CD8-positive, alpha-beta memory T cell (primary cell): ENCODE measurements around the gene CREB5. TPM values are rescaled to one million over a fixed set of nuclear protein-coding genes. Genes with fewer than 3 reads are reported as not detected.
A peak's percentile ranks its signal among the peaks of the same experiment; 100 is the strongest.

Experiments
- CTCF ChIA-PET: fragments of 350-600 bp; sonication (Branson Sonifier 250); formaldehyde crosslinking; loops from one replicate; lab custom pipeline; 2021; ENCODE audit warnings: antibody characterized with exemption; lab: Charles Lee
- POLR2A ChIA-PET: fragments of 350-600 bp; sonication (Branson Sonifier 250); formaldehyde crosslinking; loops from one replicate; lab custom pipeline; 2021; ENCODE audit warnings: antibody characterized with exemption; lab: Charles Lee
- DNase-seq, 5 donors: peaks; one replicate each; pipeline versions ENCODE4 v3.0.0 to v3.0.0-alpha.2; 2020 to 2022; ENCODE audit warnings: mixed read lengths in 1 of 5
- H3K27ac ChIP-seq: one replicate; pipeline ENCODE4 v1.7.0; 2013; ENCODE audit warnings: low read depth, mild to moderate bottlenecking, low read length, moderate library complexity
- H3K27me3 ChIP-seq: 2 replicates; pipeline ENCODE4 v1.7.0; 2013; ENCODE audit warnings: low read length, mild to moderate bottlenecking; ENCODE audit not compliant: insufficient read depth, poor library complexity, severe bottlenecking
- H3K36me3 ChIP-seq: 2 replicates; pipeline ENCODE4 v1.7.0; 2013; ENCODE audit warnings: mild to moderate bottlenecking, low read length, moderate library complexity; ENCODE audit not compliant: insufficient read depth
- H3K4me1 ChIP-seq: 2 replicates; pipeline ENCODE4 v1.7.0; 2013; ENCODE audit warnings: mild to moderate bottlenecking, low read length, moderate library complexity; ENCODE audit not compliant: insufficient read depth
- H3K4me3 ChIP-seq: 2 replicates; pipeline ENCODE4 v1.7.0; 2013; ENCODE audit warnings: mild to moderate bottlenecking, low read length
- H3K9me3 ChIP-seq: 2 replicates; pipeline ENCODE4 v1.7.0; 2013; ENCODE audit warnings: mild to moderate bottlenecking, low read length
- H3K27ac Mint-ChIP-seq, 8 donors: one replicate each; pipeline ENCODE4 v1.8.0; 2020 to 2021; ENCODE audit warnings: mixed read lengths in 8 of 8, mild to moderate bottlenecking in 6 of 8, inconsistent platforms in 3 of 8, moderate library complexity in 3 of 8
- H3K27me3 Mint-ChIP-seq, 2 donors: one replicate each; pipeline ENCODE4 v1.8.0; 2020 to 2021; ENCODE audit warnings: mixed read lengths in 2 of 2, mild to moderate bottlenecking in 1 of 2, moderate library complexity in 1 of 2
- H3K36me3 Mint-ChIP-seq, 3 donors: one replicate each; pipeline ENCODE4 v1.8.0; 2020 to 2021; ENCODE audit warnings: mixed read lengths in 3 of 3, inconsistent platforms in 1 of 3, mild to moderate bottlenecking in 1 of 3
- H3K4me1 Mint-ChIP-seq, 3 donors: one replicate each; pipeline ENCODE4 v1.8.0; 2020 to 2021; ENCODE audit warnings: mixed read lengths in 3 of 3, inconsistent platforms in 1 of 3, mild to moderate bottlenecking in 1 of 3
- H3K4me3 Mint-ChIP-seq, 7 donors: one replicate each; pipeline ENCODE4 v1.8.0; 2020 to 2021; ENCODE audit warnings: mixed read lengths in 7 of 7, mild to moderate bottlenecking in 6 of 7, moderate library complexity in 4 of 7, inconsistent platforms in 2 of 7
- H3K9me3 Mint-ChIP-seq, 5 donors: one replicate each; pipeline ENCODE4 v1.8.0; 2020 to 2022; ENCODE audit warnings: mixed read lengths in 5 of 5, mild to moderate bottlenecking in 3 of 5, moderate library complexity in 2 of 5, inconsistent platforms in 1 of 5
- polyA plus RNA-seq: library from polyadenylated mRNA; unstranded; fragments of 300-500 nt; fragmentation: Illumina TruSeq; gene quantifications from one replicate; pipeline ENCODE4 v1.2.3, GENCODE V29; 2021
- total RNA-seq, 2 experiments: library from RNA; stranded (reverse); gene quantifications; one replicate each; pipeline ENCODE4 v1.2.3, GENCODE V29; 2021

CREB5 gene
- total and polyA plus RNA-seq, 3 experiments from 2014 or later, result not detected

DNA sequence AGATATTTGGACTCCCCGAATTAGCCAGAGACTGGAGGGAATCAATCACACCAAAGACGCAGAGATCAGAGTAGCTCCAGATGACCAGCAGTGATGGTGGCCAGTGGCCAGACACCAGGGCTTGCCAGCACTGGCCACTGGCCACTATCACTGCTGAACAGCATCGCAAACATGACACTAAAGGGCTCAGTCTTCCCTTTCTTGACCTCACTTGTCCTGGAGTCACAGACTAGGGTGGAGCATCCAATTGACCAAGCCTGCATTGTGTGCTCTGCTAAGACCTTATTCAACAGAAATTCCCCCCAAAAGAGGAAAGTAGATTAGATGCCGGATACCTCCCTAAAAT lies 234.7 kb downstream of the CREB5 start:
- Mint-ChIP-seq H3K27ac (no peak overlapping the region), H3K27me3 (peaks cover 0 to 1% of the 10 kb centered on the region in 2 donors), H3K9me3 (no peaks in the 10 kb centered on the region), H3K4me3 (no peak overlapping the region), H3K4me1 (no peaks in the 10 kb centered on the region), H3K36me3 (no peaks in the 10 kb centered on the region)
- Histone ChIP-seq H3K36me3 (no peaks in the 10 kb centered on the region), H3K27me3 (no peaks in the 10 kb centered on the region), H3K9me3 (no peaks in the 10 kb centered on the region), H3K4me1 (no peaks in the 10 kb centered on the region), H3K27ac (no peak overlapping the region), H3K4me3 (no peak overlapping the region)
- ChIA-PET CTCF (no interaction called here), POLR2A (no interaction called here)
- DNase-seq, result no peak

DNA sequence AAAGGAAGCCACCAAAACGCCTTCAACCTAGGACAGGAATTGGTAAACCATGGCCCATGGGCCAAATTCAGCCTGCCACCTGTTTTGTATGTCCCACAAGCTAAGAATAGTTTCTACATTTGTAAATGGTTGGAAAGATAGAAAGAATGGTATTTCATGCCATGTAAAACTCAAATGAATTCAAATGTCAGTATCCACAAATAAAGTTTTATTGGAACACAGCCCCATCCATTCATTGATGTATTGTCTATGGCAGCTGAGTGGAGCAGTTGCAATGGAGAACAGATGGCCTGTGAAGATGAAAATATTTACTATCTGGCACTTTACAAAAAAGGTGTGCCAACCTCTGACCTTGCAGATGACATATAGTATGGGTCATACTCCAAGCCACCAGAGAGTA lies 236.9 kb downstream of the CREB5 start:
- no peaks in the 10 kb centered on the region for H3K36me3 Mint-ChIP-seq
- no peaks in the 10 kb centered on the region for H3K4me1 ChIP-seq

DNA sequence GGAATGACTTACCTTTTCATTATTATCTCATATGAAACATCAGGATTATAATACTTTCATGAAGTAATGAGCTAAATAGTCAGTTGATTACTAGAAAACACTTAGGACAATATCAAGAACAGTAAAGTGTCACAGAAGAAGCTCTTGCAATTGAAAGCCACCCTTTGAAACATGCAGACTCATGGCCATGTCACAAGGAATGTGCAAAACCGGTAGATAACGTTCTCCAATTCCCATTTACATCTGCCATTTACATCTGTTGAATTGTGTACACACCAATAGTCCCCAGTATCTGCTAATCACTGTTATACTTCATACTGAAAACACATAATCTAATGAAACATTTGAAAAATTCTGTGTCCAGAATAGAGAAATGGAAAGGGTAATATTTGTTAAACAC lies 237.5 kb downstream of the CREB5 start:
- Histone ChIP-seq H3K4me3 (no peak overlapping the region), H3K4me1 (no peaks in the 10 kb centered on the region), H3K27ac (no peak overlapping the region), H3K36me3 (no peaks in the 10 kb centered on the region), H3K27me3 (no peaks in the 10 kb centered on the region), H3K9me3 (no peaks in the 10 kb centered on the region)
- H3K36me3 Mint-ChIP-seq, result no peaks in the 10 kb centered on the region
- no peak overlapping the region for H3K27ac Mint-ChIP-seq
- H3K27me3 Mint-ChIP-seq, result no peaks in the 10 kb centered on the region
- no peaks in the 10 kb centered on the region for H3K4me1 Mint-ChIP-seq
- H3K4me3 Mint-ChIP-seq, result no peak overlapping the region
- ChIA-PET POLR2A (no interaction called here), CTCF (no interaction called here)
- no peaks in the 10 kb centered on the region for H3K9me3 Mint-ChIP-seq
- no peak for DNase-seq

More for the DNA sequence above, 236.9 kb downstream of the CREB5 start:
- H3K27me3 Mint-ChIP-seq, result no peaks in the 10 kb centered on the region
- H3K27ac Mint-ChIP-seq, result no peak overlapping the region
- H3K4me1 Mint-ChIP-seq, result no peaks in the 10 kb centered on the region
- H3K27ac ChIP-seq, result no peak overlapping the region
- H3K4me3 ChIP-seq, result no peak overlapping the region
- H3K4me3 Mint-ChIP-seq, result no peak overlapping the region
- H3K9me3 Mint-ChIP-seq, result no peaks in the 10 kb centered on the region
- no peaks in the 10 kb centered on the region for H3K27me3 ChIP-seq
- no peaks in the 10 kb centered on the region for H3K36me3 ChIP-seq
- H3K9me3 ChIP-seq, result no peaks in the 10 kb centered on the region
- POLR2A ChIA-PET, result no interaction called here
- DNase-seq, result no peak
- CTCF ChIA-PET, result no interaction called here

DNA sequence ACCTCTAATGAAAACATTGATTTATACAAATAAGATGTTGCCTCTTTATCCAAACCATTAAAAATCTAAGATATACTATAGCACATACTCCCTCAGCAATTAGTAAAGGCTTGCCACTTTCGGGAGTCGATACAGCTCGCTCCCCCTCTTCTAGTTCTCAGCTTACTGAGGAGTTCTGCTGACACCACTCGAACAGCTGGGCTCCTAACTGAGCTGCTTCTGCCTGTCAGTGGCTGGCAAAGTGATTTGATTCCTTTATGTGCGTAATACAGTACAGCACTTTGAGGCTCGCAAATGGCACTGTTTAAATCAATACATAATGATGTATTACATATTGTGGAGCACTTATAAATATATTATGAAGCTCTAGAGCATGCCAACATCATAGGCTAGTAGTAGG lies 241.8 kb downstream of the CREB5 start:
- Mint-ChIP-seq H3K9me3 (peaks cover 0 to 11% (median 0%) of the 10 kb centered on the region in 5 donors), H3K4me3 (no peak overlapping the region), H3K36me3 (no peaks in the 10 kb centered on the region), H3K4me1 (no peaks in the 10 kb centered on the region), H3K27ac (no peak overlapping the region), H3K27me3 (peaks cover 0 to 3% of the 10 kb centered on the region in 2 donors)
- H3K27ac ChIP-seq, result no peak overlapping the region
- CTCF ChIA-PET, result no interaction called here
- no peaks in the 10 kb centered on the region for H3K27me3 ChIP-seq
- H3K36me3 ChIP-seq, result no peaks in the 10 kb centered on the region
- H3K9me3 ChIP-seq, result no peaks in the 10 kb centered on the region
- POLR2A ChIA-PET, result no interaction called here
- no peaks in the 10 kb centered on the region for H3K4me1 ChIP-seq
- no peak overlapping the region for H3K4me3 ChIP-seq
- DNase-seq, result no peak

DNA sequence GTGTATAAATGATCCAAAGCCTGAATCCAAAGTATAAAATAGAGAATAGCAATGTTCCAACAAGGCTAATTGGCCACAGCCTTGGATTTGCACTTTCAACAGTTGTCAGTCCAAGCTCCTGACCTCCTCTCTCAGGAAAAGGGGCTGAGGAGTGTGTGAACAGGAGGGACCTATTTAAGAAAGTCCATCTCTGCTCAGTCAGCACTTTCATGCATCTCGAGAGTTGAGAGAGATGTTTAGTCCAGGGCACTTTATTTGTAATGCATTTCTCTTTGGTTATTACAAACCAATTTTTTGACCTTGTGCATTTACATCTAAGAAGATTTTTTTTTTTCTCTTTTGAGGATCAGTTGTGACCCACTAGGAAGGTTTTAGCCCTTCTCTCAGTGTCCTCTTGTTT lies 244.2 kb downstream of the CREB5 start:
- no peak overlapping the region for H3K4me3 Mint-ChIP-seq
- H3K4me1 ChIP-seq, result no peaks in the 10 kb centered on the region
- ChIA-PET CTCF (no interaction called here), POLR2A (no interaction called here)
- H3K27ac ChIP-seq, result no peak overlapping the region
- H3K9me3 ChIP-seq, result no peaks in the 10 kb centered on the region
- H3K27me3 ChIP-seq, result no peaks in the 10 kb centered on the region
- H3K27me3 Mint-ChIP-seq, result peaks cover 0 to 3% of the 10 kb centered on the region in 2 donors
- H3K27ac Mint-ChIP-seq, result no peak overlapping the region
- no peak for DNase-seq
- H3K36me3 ChIP-seq, result no peaks in the 10 kb centered on the region
- H3K9me3 Mint-ChIP-seq, result peaks cover 5 to 12% (median 8%) of the 10 kb centered on the region in 5 donors
- no peak overlapping the region for H3K4me3 ChIP-seq
- no peaks in the 10 kb centered on the region for H3K36me3 Mint-ChIP-seq
- peaks cover 0 to 1% (median 0%) of the 10 kb centered on the region in 3 donors for H3K4me1 Mint-ChIP-seq

DNA sequence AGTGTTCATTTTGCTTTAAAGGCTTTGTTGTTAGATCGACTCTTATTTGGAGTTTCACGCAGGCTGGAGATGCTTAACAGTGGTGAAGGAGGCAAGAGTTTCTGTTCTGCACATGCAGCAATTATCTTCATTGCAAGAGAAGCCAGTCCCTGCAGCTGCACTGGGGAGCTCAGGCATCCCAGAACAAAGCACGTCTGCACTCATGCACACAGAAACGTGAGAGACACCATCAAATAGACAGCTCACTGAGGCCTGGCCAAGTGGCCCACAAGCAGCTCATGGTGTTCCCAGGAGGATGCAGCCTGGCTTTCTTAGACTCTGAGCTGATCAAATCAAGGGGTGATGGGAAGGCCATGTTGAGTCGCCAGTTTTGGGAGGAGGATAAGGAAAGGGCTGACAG lies 246.1 kb downstream of the CREB5 start:
- H3K9me3 Mint-ChIP-seq, result peaks cover 5 to 12% (median 8%) of the 10 kb centered on the region in 5 donors
- H3K4me1 Mint-ChIP-seq, result peaks cover 0 to 7% (median 3%) of the 10 kb centered on the region in 3 donors
- no peak overlapping the region for H3K27ac Mint-ChIP-seq
- no peak for DNase-seq
- no peaks in the 10 kb centered on the region for H3K36me3 ChIP-seq
- no peaks in the 10 kb centered on the region for H3K36me3 Mint-ChIP-seq
- ChIA-PET POLR2A (no interaction called here), CTCF (no interaction called here)
- no peaks in the 10 kb centered on the region for H3K27me3 ChIP-seq
- H3K4me1 ChIP-seq, result no peaks in the 10 kb centered on the region
- no peak overlapping the region for H3K4me3 Mint-ChIP-seq
- H3K9me3 ChIP-seq, result no peaks in the 10 kb centered on the region
- no peak overlapping the region for H3K4me3 ChIP-seq
- H3K27ac ChIP-seq, result no peak overlapping the region
- H3K27me3 Mint-ChIP-seq, result peaks cover 3 to 5% of the 10 kb centered on the region in 2 donors

DNA sequence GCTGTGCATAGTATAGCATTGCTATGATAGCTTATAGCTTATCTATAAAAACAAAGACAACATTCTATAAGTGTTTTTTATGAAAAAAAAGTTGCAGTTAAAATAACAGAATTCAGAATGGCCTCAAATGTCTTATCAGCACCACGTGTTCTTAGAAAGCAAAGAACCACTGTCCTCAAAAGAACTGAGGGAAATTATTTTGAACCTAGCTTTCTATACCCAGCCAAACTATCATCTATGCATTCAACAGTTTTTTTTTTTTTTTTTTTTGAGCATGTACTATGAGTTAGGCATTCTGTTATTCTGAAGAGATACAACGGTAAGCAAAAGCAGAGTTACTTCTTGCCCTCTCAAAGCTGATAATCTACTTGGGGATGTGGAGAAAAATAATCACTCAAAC lies 247.8 kb downstream of the CREB5 start:
- Histone ChIP-seq H3K9me3 (no peaks in the 10 kb centered on the region), H3K27ac (no peak overlapping the region), H3K27me3 (peaks cover 4% of the 10 kb centered on the region), H3K36me3 (no peaks in the 10 kb centered on the region), H3K4me1 (no peaks in the 10 kb centered on the region), H3K4me3 (no peak overlapping the region)
- no peak for DNase-seq
- no peak overlapping the region for H3K4me3 Mint-ChIP-seq
- H3K4me1 Mint-ChIP-seq, result peaks cover 0 to 7% (median 3%) of the 10 kb centered on the region in 3 donors
- no peak overlapping the region for H3K27ac Mint-ChIP-seq
- H3K36me3 Mint-ChIP-seq, result no peaks in the 10 kb centered on the region
- H3K27me3 Mint-ChIP-seq, result peaks cover 3 to 12% of the 10 kb centered on the region in 2 donors
- ChIA-PET CTCF (no interaction called here), POLR2A (no interaction called here)
- peaks cover 5 to 19% (median 11%) of the 10 kb centered on the region in 5 donors for H3K9me3 Mint-ChIP-seq

DNA sequence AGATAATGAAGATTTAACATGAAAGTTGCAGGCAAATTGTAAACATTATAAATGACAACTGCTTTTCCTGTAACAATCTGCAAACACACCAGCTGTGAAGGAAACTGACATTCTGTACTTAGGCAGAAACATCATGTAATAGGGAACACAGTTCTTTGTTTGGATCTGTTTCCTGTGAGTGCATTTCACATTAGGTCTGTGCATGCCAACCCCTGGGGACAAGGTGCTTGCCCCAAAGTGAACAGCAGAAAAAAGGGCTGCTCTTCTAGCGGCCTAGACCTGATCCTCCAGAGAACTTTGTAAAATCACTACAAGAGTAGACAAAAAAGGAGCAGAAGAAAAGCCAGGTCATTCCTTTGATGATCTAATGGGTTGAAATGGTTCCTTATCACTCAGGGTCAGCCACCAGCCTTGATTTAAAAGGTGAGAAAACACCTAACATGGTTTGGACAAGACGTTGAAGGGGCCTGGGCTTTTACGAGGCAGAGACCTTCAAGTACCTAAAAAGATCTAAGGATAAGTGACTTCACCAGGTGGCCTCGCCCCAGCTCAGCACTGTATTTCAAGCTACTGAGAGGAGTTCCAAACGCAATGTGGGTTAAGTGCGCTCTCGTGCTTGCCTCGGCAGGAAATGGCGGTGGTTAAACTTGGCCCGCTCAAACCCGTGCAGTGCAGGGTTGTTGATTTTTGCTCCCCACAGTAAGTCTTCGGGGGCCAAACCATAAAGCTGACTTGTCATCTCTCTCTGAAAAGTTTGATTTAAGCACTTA lies 249.7 kb downstream of the CREB5 start:
- POLR2A ChIA-PET, result no interaction called here
- DNase-seq, result peak in 1 of 5 donors; percentile 55
- H3K27me3 ChIP-seq, result peaks cover 4% of the 10 kb centered on the region
- H3K4me3 Mint-ChIP-seq, result no peak overlapping the region
- H3K9me3 ChIP-seq, result no peaks in the 10 kb centered on the region
- H3K36me3 Mint-ChIP-seq, result no peaks in the 10 kb centered on the region
- no peaks in the 10 kb centered on the region for H3K4me1 ChIP-seq
- CTCF ChIA-PET, result no interaction called here
- no peak overlapping the region for H3K27ac ChIP-seq
- H3K9me3 Mint-ChIP-seq, result peaks cover 5 to 17% (median 11%) of the 10 kb centered on the region in 5 donors
- peak overlapping the region in 1 of 8 donors; percentile 11 for H3K27ac Mint-ChIP-seq
- H3K4me3 ChIP-seq, result no peak overlapping the region
- no peaks in the 10 kb centered on the region for H3K36me3 ChIP-seq
- peaks cover 0 to 7% (median 3%) of the 10 kb centered on the region in 3 donors for H3K4me1 Mint-ChIP-seq
- H3K27me3 Mint-ChIP-seq, result peaks cover 0 to 12% of the 10 kb centered on the region in 2 donors
